AG04450 (cell line): ENCODE measurements around the gene PIANP. TPM values are rescaled to one million over a fixed set of nuclear protein-coding genes. Genes with fewer than 3 reads are reported as not detected.

Experiments
- CTCF ChIA-PET: fragments of 300-600, 350-600 bp; formaldehyde crosslinking; extraction: SDS; loops from one replicate; lab custom pipeline; 2022; ENCODE audit warnings: antibody characterized with exemption, inconsistent platforms; lab: Charles Lee
- POLR2A ChIA-PET: fragments of 350-600 bp; formaldehyde crosslinking; extraction: SDS; loops from one replicate; lab custom pipeline; 2021; ENCODE audit warnings: antibody characterized with exemption, inconsistent platforms; lab: Yijun Ruan, JAX
- DNase-seq: peaks from one replicate; pipeline ENCODE4 v3.0.0-alpha.2; 2011; ENCODE audit warnings: low read depth, low spot score
- H3K27ac ChIP-seq: one replicate; pipeline ENCODE4 v1.5.1; 2012; ENCODE audit warnings: low read depth, low read length, control low read depth
- H3K27me3 ChIP-seq: one replicate; pipeline ENCODE4 v1.6.0; 2012; ENCODE audit warnings: low read length; ENCODE audit not compliant: control insufficient read depth, insufficient read depth
- H3K4me3 ChIP-seq: 2 replicates; pipeline ENCODE4 v1.5.1; 2011; ENCODE audit warnings: mild to moderate bottlenecking, low read depth, low read length, control low read depth
- H3K9me3 ChIP-seq: 2 replicates; pipeline ENCODE4 v1.5.1; 2012; ENCODE audit warnings: low read length; ENCODE audit not compliant: control insufficient read depth, insufficient read depth
- CTCF ChIP-seq: IDR thresholded peaks from 2 replicates; pipeline ENCODE4 v1.5.1; 2011; ENCODE audit warnings: low read depth, low read length, control low read depth, inconsistent platforms
- polyA plus RNA-seq: library from polyadenylated mRNA; depleted of rRNA; stranded (reverse); fragments of >200 nt; gene quantifications from 2 replicates; pipeline ENCODE4 v1.2.3, GENCODE V29; 2011

Gene PIANP
- polyA plus RNA-seq, 1 experiment: 1.2 TPM

- Histone ChIP-seq H3K9me3 (no peaks in the 10 kb centered on the region), H3K27me3 (no peaks in the 10 kb centered on the region), H3K27ac (peak overlapping the region; percentile 66), H3K4me3 (peak overlapping the region; percentile 91)
- no peak for TF ChIP-seq CTCF
- DNase-seq: no peak
- ChIA-PET CTCF (no interaction called here), POLR2A (interaction anchor here (1.0 kb wide), 1 partner anchor 27 kb away, joined by 3 read pairs; the partner anchor contains the start of gene ZNF384)
Observed at GRCh38 chr12:6662602-6662905, 38.1 kb downstream of the PIANP start.

DNA sequence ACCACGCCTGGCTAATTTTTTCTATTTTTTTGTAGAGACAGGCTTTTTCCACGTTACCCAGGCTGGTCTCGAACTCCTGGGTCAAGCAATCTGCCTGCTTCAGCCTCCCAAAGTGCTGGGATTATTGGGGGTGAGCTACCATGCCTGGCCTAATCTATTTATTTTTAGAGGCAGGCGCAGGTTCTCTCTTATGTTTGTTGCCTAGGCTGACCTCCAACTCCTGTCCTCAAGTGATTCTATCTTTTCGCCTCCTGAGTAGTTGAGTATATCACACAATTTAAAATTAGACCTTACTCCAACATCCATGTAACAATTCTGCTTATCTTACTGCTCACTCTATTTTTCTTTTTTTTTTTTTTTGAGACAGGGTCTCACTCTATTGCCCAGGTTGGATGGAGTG lies 46.6 kb downstream of the PIANP start:
- no peak for DNase-seq
- Histone ChIP-seq H3K9me3 (no peaks in the 10 kb centered on the region), H3K4me3 (no peak overlapping the region), H3K27me3 (no peaks in the 10 kb centered on the region), H3K27ac (no peak overlapping the region)
- TF ChIP-seq CTCF: no peak
- ChIA-PET POLR2A (no interaction called here), CTCF (interaction anchor here (0.7 kb wide), 1 partner anchor 9 kb away, joined by 5 read pairs; no protein-coding TSS in a partner anchor)

GRCh38 chr12:6653342-6653741 lies 47.3 kb downstream of the PIANP start:
- ChIA-PET POLR2A (interaction anchor here (0.6 kb wide), 1 partner anchor 25 kb away, joined by 5 read pairs; no protein-coding TSS in a partner anchor), CTCF (no interaction called here)
- Histone ChIP-seq H3K27me3 (no peaks in the 10 kb centered on the region), H3K4me3 (no peak overlapping the region), H3K9me3 (no peaks in the 10 kb centered on the region), H3K27ac (no peak overlapping the region)
- TF ChIP-seq CTCF: no peak
- no peak for DNase-seq

DNA sequence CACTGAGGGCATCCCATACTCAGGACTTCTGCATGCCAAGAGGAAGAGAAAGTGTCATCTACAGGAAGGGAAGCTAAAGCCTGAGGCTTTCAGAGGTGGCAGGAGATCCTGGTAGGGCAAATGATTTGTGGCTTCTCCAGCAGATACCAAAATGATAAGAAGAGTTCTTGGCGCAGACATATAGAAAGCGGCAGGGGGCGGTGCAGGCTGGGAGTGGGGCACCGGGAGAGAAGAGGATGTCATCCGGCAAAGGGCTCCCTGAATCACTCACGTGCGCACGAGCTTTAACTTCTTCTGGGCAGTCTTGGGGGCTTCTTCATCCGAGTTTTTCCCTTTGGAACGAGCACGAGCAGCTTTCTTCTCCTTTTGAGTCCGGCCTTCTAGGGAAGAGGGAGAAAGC lies 48.2 kb downstream of the PIANP start:
- Histone ChIP-seq H3K9me3 (no peaks in the 10 kb centered on the region; the same call in 1 of the 2 replicates), H3K27me3 (no peaks in the 10 kb centered on the region), H3K4me3 (no peak overlapping the region), H3K27ac (no peak overlapping the region)
- ChIA-PET POLR2A (no interaction called here), CTCF (no interaction called here)
- no peak for DNase-seq
- no peak for TF ChIP-seq CTCF

- H3K27ac ChIP-seq: no peak overlapping the region
- no peak for DNase-seq
- H3K4me3 ChIP-seq: no peak overlapping the region
- H3K9me3 ChIP-seq: peaks cover 12% of the 10 kb centered on the region
- no peak for TF ChIP-seq CTCF
- CTCF ChIA-PET: no interaction called here
- POLR2A ChIA-PET: no interaction called here
- H3K27me3 ChIP-seq: no peaks in the 10 kb centered on the region
Observed at GRCh38 chr12:6650832-6651231, 49.8 kb downstream of the PIANP start.
